Hepatocyte (in vitro differentiated cells): Measurements from ENCODE around the gene GUCY2D. TPM values are rescaled to one million over a fixed set of nuclear protein-coding genes. Genes with fewer than 3 reads are reported as not detected.

Experiments used
- DNase-seq: peaks from one replicate; pipeline ENCODE4 v3.0.0-alpha.2; 2016; ENCODE audit warnings: low spot score
- H2AFZ ChIP-seq: fragments of 200-600 bp; sonication (generic); 2 replicates; pipeline ENCODE4 v1.6.0; 2016; ENCODE audit warnings: antibody characterized with exemption, mild to moderate bottlenecking
- H3K27ac ChIP-seq: fragments of 200-600 bp; sonication (generic); 2 replicates; pipeline ENCODE4 v1.5.1; 2016; ENCODE audit warnings: mild to moderate bottlenecking
- H3K27me3 ChIP-seq: fragments of 200-600 bp; sonication (generic); 2 replicates; pipeline ENCODE4 v1.6.1; 2016
- H3K36me3 ChIP-seq: fragments of 200-600 bp; sonication (generic); replicated peaks from 2 replicates; pipeline ENCODE4 v1.5.1; 2016; ENCODE audit warnings: low read depth; ENCODE audit not compliant: insufficient read depth
- H3K4me1 ChIP-seq: fragments of 200-600 bp; sonication (generic); 2 replicates; pipeline ENCODE4 v1.5.1; 2016; ENCODE audit warnings: mild to moderate bottlenecking, moderate library complexity; ENCODE audit not compliant: insufficient read depth
- H3K4me2 ChIP-seq: fragments of 200-600 bp; sonication (generic); 2 replicates; pipeline ENCODE4 v1.6.0; 2016
- H3K4me3 ChIP-seq: fragments of 200-600 bp; sonication (generic); 2 replicates; pipeline ENCODE4 v1.5.1; 2016; ENCODE audit warnings: mild to moderate bottlenecking
- H3K79me2 ChIP-seq: fragments of 200-600 bp; sonication (generic); 2 replicates; pipeline ENCODE4 v1.6.0; 2017; ENCODE audit warnings: mild to moderate bottlenecking
- H3K9me2 ChIP-seq: fragments of 200-600 bp; sonication (generic); replicated peaks from 2 replicates; pipeline ENCODE4 v1.6.0; 2017; ENCODE audit warnings: mild to moderate bottlenecking; ENCODE audit not compliant: insufficient read depth
- H3K9me3 ChIP-seq: fragments of 200-600 bp; sonication (generic); 2 replicates; pipeline ENCODE4 v1.5.1; 2016; ENCODE audit warnings: low read depth, mild to moderate bottlenecking
- H4K20me1 ChIP-seq: fragments of 200-600 bp; sonication (generic); 2 replicates; pipeline ENCODE4 v1.6.0; 2016; ENCODE audit warnings: mild to moderate bottlenecking; ENCODE audit not compliant: insufficient read depth, poor library complexity, severe bottlenecking
- CTCF ChIP-seq: fragments of 200-600 bp; sonication (generic); IDR thresholded peaks from 2 replicates; pipeline ENCODE4 v1.5.1; 2016; ENCODE audit warnings: antibody characterized with exemption, mild to moderate bottlenecking; ENCODE audit not compliant: poor library complexity
- EZH2 ChIP-seq: fragments of 200-600 bp; sonication (generic); IDR thresholded peaks from 2 replicates; pipeline ENCODE4 v1.6.1; 2016; ENCODE audit warnings: antibody characterized with exemption, mild to moderate bottlenecking, borderline replicate concordance
- EZH2phosphoT487 ChIP-seq: fragments of 200-600 bp; sonication (generic); IDR thresholded peaks from one replicate; pipeline ENCODE4 v1.6.1; 2018; ENCODE audit warnings: antibody characterized with exemption, mild to moderate bottlenecking, low read depth, moderate library complexity; ENCODE audit not compliant: unreplicated experiment, severe bottlenecking
- WGBS: methylation state at CpG from one replicate; pipeline ENCODE4 v1.1.6; 2016; ENCODE audit warnings: low lambda C conversion rate; ENCODE audit errors: missing lambda C conversion rate; 5-methylcytosine and 5-hydroxymethylcytosine counted together
- polyA plus RNA-seq: library from polyadenylated mRNA; unstranded; fragments of >200 nt; fragmentation: Nextera tagmentation; extraction: Ambion mirVana; gene quantifications from 2 replicates; pipeline ENCODE4 v1.2.1, GENCODE V29; 2016
- total RNA-seq: library from RNA; depleted of rRNA; stranded (reverse); fragments of >200 nt; gene quantifications from 2 replicates; pipeline ENCODE4 v1.2.3, GENCODE V29; 2014

The GUCY2D gene
- total and polyA plus RNA-seq, 2 experiments from 2014 or later = 1.6 TPM; not detected in 1

DNA sequence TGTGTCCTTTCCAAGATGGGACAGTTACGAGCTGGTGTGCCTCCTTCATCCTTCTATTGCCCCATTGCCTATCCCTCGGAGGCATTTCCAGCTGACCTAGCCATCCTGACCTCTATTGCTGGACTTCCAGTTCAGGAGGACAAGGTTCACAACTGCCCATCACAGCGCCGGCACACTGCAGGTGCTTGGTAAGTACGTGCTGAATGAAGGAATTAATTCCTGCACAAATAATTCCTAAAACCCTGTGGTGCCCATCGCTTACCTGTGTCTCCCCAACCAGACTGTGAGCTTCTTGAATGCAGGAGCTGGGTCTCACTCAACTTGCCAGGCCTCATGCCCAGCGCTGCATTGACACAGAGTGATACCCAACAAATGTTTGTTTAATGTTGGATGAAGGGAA lies 49.4 kb downstream of the GUCY2D start:
- Histone ChIP-seq H3K4me2 (no peak overlapping the region), H3K9me3 (no peaks in the 10 kb centered on the region), H3K4me3 (no peak overlapping the region), H2AFZ (no peak overlapping the region), H3K79me2 (no peaks in the 10 kb centered on the region), H3K9me2 (no peaks in the 10 kb centered on the region), H4K20me1 (no peaks in the 10 kb centered on the region), H3K36me3 (no peaks in the 10 kb centered on the region), H3K27me3 (no peaks in the 10 kb centered on the region), H3K27ac (no peak overlapping the region), H3K4me1 (peaks cover 16% of the 10 kb centered on the region)
- TF ChIP-seq CTCF = no peak
- no peak for TF ChIP-seq EZH2phosphoT487
- TF ChIP-seq EZH2 = no peak
- DNase-seq = no peak
- WGBS = 83% methylated on average over 7 of the region's 7 CpGs

GRCh38 chr17:8052256-8053252 lies 50.1 kb downstream of the GUCY2D start:
- Histone ChIP-seq H3K9me2 (no peaks in the 10 kb centered on the region), H3K27me3 (no peaks in the 10 kb centered on the region), H3K27ac (no peak overlapping the region), H4K20me1 (no peaks in the 10 kb centered on the region), H3K4me3 (no peak overlapping the region), H3K9me3 (no peaks in the 10 kb centered on the region), H3K36me3 (no peaks in the 10 kb centered on the region), H3K4me1 (peaks cover 23% of the 10 kb centered on the region), H3K79me2 (no peaks in the 10 kb centered on the region), H3K4me2 (no peak overlapping the region), H2AFZ (no peak overlapping the region)
- no peak for DNase-seq
- TF ChIP-seq EZH2phosphoT487 (no peak), CTCF (no peak), EZH2 (no peak)
- WGBS = 91% methylated on average over 6 of the region's 6 CpGs

- Histone ChIP-seq H3K27me3 (no peaks in the 10 kb centered on the region), H3K4me2 (no peak overlapping the region), H3K9me2 (no peaks in the 10 kb centered on the region), H3K27ac (no peak overlapping the region), H4K20me1 (no peaks in the 10 kb centered on the region), H3K4me3 (no peak overlapping the region), H3K36me3 (no peaks in the 10 kb centered on the region), H3K79me2 (no peaks in the 10 kb centered on the region), H3K9me3 (no peaks in the 10 kb centered on the region), H2AFZ (no peak overlapping the region), H3K4me1 (peaks cover 23% of the 10 kb centered on the region)
- DNase-seq = no peak
- 97% methylated on average over 7 of the region's 7 CpGs for WGBS
- no peak for TF ChIP-seq EZH2phosphoT487
- no peak for TF ChIP-seq EZH2
- no peak for TF ChIP-seq CTCF
These were observed 51.2 kb downstream of the GUCY2D start for GRCh38 chr17:8053600-8053999.
